ENCODE data around the gene NCAPG2.

Gene NCAPG2

GRCh38 chr7:158704524-158705233 lies at the start of gene NCAPG2:
Gene NCAPG2, minus strand, starts transcription at chr7:158704804. Its CDS starts 2,905 bp downstream, at chr7:158701899.
- peak; percentile 92 for DNase-seq

- DNase-seq, result no peak
These were observed 49.3 kb upstream of the NCAPG2 start for GRCh38 chr7:158753900-158754299.

GRCh38 chr7:158751751-158752150 lies 47.1 kb upstream of the NCAPG2 start:
- no peak for DNase-seq

- DNase-seq, result no peak
These were observed 46.6 kb upstream of the NCAPG2 start for GRCh38 chr7:158751199-158751598.

GRCh38 chr7:158750702-158751101 lies 46.1 kb upstream of the NCAPG2 start:
- no peak for DNase-seq

- DNase-seq, result no peak
These were observed 44.8 kb upstream of the NCAPG2 start for GRCh38 chr7:158749396-158749795.

- DNase-seq, result no peak
These were observed 43.7 kb upstream of the NCAPG2 start for GRCh38 chr7:158748335-158748734.

DNA sequence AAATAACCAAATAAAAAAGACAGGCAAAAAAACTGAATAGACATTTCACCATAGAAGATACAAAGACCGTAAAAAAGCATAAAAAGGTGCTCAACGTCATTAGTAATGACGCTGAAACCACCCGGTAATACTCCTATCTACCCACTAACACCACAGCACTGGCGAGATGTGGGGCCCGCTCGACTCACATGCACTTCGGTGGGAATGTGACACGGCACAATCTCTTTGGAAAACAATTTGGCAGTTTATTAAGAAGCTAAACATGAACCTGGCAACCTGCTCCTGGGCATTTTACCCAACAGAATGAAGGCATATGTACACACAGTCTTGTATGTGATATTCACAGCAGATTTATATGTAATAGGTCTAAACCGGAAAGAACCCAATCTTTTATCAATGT lies 42.8 kb upstream of the NCAPG2 start:
- no peak for DNase-seq

GRCh38 chr7:158746957-158747356 lies 42.4 kb upstream of the NCAPG2 start:
- DNase-seq, result no peak

- DNase-seq, result no peak
These were observed 40.6 kb upstream of the NCAPG2 start for GRCh38 chr7:158745057-158745715.

- no peak for DNase-seq
These were observed 39.5 kb upstream of the NCAPG2 start for GRCh38 chr7:158744070-158744469.

DNA sequence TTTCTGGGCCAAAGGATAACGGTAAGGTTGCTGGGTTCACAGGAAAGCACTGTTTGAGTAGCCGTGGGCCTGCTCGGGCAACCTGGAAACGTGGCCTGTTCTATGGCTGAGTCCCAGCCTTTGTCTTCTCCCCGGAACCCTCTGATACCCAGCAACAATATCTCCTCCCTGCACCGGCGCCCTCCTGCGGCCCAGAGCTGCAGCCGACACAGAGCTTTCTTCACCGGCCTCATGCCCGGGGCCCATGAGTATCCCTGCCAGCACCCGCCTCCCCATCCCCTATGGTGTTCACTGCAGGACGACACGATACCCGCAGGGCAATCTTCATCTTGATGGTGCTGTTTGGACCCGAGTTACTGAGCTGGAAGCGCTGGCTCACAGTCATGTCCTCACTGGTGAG lies 38.6 kb upstream of the NCAPG2 start:
- no peak for DNase-seq

- DNase-seq, result no peak
These were observed 37.6 kb upstream of the NCAPG2 start for GRCh38 chr7:158742065-158742821.

DNA sequence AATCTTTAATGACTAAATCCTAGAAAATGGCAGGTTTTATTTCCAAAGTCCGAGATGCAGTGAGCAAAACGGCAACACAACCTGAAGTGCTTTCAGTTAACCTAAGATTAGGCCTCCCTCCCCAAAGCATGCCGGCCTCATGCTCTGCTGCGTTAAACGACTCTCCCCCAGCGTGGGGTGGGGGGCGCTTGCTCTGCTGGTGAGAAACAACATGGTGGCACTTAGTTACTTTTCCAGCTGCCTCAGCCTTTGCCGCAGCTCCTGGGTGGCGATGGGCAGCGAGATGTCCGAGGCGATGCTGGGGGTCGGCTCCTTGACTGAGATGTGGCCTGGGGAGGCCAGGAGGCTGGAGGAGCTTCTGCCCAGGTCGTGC lies 36.7 kb upstream of the NCAPG2 start:
- DNase-seq, result no peak

GRCh38 chr7:158740657-158741293 lies 36.2 kb upstream of the NCAPG2 start:
- no peak for DNase-seq

DNA sequence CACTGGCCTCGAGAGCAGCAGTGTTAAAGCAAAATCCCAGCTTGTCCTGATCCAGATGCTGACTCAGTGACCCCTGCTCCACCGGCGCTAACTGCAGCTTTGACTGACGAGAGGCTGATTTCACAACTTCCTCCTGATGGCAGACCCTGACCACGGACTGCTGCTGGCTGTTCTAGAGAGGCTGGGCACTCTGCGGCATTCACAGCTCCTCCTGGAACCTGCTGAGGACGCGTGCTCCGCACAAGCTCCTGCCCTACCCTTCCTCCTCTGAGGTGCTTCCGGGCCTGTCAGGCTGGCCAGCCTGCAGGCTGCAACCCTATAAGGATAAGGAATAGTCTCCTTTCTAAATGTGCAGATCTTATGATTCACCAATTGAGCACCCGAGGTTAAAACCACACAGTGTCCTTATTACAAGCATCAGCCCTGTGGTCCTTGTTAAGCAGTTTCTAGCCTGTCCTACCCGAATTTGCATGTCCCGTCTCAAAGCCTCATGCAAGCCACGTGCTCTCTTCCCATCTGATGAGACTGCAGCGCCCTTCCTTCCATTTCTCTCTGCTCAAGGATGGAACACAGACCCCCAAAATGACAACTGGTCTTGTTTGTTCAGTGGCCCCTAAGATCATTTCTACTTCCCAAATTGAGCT lies 35.5 kb upstream of the NCAPG2 start:
- no peak for DNase-seq

- no peak for DNase-seq
These were observed 34.2 kb upstream of the NCAPG2 start for GRCh38 chr7:158738841-158739240.

- DNase-seq, result no peak
These were observed 32.6 kb upstream of the NCAPG2 start for GRCh38 chr7:158737064-158737695.

GRCh38 chr7:158735935-158736334 lies 31.3 kb upstream of the NCAPG2 start:
- DNase-seq, result no peak

DNA sequence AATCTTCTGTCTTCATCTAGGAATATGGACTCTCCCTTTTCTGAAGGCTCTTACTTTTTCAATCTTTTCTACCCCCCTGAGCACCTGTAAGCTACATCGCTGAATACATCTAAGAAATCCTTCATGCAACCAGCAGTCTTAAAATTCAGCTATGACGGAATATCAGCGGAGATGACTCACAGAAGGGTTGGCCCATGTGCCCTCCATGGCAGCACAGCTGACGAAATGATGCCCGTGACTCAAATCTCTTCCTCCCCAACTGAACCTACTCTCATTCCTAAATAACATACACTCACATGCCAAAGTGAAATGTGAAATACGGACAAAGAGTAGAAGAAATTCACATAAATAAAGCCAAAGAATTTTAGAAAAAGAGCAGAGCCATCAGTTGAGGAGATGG lies 30.3 kb upstream of the NCAPG2 start:
- DNase-seq, result no peak

GRCh38 chr7:158733775-158734494 lies 29.3 kb upstream of the NCAPG2 start:
- no peak for DNase-seq

- DNase-seq, result no peak
These were observed 28.6 kb upstream of the NCAPG2 start for GRCh38 chr7:158733220-158733519.

Data from 8988T (cell line).